Pulmonary artery endothelial cell (primary cell): Measurements from ENCODE around the gene NEGR1. TPM values are rescaled to one million over a fixed set of nuclear protein-coding genes. Genes with fewer than 3 reads are reported as not detected.
A peak's percentile ranks its signal among the peaks of the same experiment; 100 is the strongest.

ENCODE experiments used
- DNase-seq: peaks from one replicate; pipeline ENCODE4 v3.0.0-alpha.2; 2011; ENCODE audit warnings: low read depth, low spot score
- total RNA-seq: library from RNA; depleted of rRNA; stranded (reverse); fragments of >200 nt; gene quantifications from 2 replicates; pipeline ENCODE4 v1.2.3, GENCODE V29; 2014

Gene NEGR1
- total RNA-seq, 1 donor from 2014 or later, result 13.3 TPM

DNA sequence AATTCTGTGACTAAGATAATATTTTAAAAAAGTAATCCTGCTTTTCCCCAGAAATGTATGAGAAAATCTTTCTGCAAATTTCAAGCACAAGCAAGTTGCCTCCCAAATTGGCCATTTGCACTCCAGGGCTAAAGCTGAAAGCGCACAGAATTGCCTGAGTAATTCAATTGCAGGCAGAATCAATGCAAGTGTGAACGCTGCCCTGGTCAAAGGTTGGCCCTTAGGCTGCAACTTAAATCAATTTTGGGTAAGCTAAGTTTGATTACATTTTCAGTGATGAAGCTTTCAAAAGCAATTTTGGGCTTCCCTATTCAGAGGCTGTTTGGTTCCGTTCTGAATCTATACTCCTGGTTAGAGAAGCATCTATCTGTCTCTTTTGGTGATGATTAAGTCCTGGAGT, 699.7 kb downstream of the NEGR1 start:
- DNase-seq, result no peak

DNA sequence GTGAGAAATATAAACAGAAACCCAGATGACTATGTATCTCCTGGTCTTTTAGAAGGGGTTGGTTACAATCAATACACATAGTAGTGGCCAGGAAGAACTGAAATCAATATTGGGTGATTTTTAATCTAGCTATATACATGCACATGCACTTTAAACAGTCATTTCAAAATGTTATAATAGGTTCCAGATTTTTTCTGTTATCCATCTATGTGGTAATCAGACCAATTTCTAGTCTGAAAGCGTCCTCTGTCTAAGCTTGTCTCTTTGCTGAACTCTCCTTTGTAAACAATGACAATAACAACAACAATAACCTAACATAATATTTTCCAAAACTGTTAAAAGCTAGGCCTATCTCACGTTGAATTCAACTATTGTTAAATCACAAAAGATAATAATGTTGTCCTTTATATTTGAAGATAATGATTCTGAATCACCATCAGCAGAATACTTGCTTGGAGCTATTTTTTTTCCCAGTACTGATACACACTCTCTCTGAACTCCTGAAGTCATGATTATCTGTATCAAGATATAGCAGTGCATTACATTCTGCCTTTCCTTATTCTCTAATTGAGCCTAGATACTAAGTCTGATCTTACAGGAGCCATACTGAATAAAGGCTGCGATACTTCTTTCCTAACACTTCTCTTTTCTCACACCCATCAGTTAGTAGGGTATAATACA, 704.7 kb downstream of the NEGR1 start:
- no peak for DNase-seq

DNA sequence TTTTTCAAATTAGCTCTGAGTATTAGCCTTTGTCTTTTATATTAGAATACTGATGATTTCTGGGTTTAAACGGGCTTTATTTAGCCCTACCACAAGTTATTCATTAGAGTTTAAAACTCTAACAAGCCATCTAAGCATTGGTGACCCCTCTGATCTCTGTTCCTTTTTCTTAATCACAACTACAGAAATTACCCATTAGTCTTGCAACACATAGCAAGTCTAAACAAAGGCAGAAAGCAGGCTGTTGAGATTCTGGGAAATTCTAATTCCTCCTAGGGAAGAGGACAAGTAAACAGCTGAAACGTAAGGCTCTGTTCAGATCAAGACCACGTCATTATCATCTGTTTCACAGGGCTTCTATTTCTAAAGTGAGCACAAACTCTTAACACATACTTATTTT, 710.3 kb downstream of the NEGR1 start:
- no peak for DNase-seq

DNA sequence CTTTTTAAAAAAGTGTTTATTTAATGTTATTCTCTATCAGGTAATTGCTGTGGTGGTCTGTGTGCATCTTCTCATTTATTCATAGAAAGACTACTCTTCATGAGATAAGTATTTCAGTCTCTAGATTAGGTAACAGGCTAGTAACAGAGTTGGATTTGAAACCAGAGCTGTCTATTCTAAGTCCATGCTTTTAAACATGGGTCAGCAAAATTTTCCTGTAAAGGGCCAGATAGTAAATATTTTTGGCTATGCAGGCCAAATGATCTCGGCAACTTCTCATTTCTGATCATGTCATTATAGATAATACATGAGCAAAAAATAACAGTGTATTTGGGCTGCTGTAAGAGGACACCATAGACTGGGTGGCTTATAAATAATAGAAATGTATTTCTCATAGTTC, 715.9 kb downstream of the NEGR1 start:
- DNase-seq, result no peak

DNA sequence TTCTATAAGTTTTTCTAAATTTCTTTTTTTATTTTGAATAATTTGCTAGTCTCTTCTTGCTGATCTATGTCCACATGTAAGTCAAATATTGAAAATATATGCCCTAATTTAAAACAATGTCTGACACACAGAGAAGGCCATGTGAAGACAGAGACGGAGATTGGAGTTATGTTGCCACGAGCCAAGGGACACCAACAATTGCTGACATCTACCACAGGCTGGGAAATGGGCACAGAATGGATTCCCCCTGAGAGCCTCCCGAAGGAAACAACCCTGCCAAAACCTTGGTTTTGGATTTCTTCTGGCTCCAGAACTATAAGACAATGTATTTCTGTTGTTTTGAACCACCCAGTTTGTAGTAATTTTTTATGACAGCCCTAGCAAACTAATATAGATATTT, 716.5 kb downstream of the NEGR1 start:
- no peak for DNase-seq

DNA sequence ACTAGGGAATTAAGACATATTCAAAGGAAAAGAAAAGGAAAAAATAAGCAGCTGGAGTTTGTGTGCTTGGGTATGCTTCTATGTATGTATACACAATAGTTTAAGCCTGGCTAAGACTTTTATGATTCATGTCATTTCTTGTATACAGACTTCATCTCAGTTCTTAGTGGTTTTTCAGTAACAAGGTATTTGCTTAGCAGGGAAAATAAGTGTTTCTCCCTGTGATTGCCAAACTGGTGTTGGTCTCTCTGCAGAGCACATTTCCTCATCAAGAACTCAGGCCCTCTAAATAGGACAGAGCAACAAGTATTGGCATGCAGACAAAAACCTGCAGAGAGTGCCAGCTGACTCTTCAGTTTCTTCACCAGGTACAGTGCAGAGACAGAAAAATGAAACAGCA, 717.1 kb downstream of the NEGR1 start:
- DNase-seq, result no peak

DNA sequence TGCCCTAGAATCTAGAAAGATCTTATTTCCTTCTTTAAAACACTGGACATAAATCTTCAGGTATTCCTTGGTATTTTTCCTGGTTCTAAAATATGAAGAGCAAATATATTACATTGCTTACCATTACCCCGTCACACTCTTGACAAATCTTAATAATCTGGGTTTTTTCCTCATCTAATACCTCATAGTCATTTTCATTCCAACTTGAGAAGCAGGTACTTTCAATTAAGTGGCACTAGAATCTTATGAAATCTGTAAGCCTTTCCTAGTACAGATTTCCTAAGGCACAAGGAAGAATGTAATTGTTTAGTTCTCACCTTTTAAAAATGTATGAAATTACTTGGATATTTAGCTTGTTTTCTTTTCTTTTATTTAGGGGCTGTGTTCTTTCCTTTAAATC, 720.0 kb downstream of the NEGR1 start:
- no peak for DNase-seq

DNA sequence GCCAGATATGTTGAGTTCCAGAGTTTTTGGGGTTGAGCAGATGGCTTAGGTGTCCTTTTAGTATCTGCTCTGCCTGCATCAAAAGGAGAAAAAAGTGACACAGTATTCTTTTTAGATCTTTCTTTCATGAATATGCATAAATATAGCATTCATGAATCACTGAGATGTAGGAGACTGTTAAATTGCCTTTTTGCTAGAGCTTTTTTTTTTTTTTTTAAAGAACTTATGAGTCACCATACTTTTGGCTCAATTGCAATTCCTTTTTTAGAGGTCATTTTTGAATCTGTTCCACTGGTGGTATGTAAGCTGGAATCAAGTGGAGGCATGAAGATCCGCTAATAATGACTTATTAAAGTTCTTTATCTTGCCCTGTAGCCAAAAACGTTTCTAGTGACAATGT, 720.6 kb downstream of the NEGR1 start:
- DNase-seq, result no peak

DNA sequence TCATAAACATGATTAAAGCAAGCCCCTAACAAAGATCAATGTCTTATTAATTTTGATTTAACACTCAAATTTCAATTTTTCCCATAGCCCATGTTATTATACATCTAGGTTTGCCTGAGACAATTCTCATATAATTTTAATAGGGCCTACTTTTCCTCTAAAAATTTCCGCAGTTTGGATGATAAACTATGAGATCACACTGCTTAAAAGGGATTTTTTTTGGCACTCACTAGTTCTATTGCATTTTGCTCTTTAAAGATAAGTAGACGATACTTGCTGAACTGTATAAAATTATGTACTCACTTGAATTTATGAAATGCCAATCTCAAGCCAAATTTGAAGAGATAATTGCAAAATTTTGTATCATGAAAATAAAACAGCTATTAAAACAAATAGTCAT, 721.1 kb downstream of the NEGR1 start:
- no peak for DNase-seq

DNA sequence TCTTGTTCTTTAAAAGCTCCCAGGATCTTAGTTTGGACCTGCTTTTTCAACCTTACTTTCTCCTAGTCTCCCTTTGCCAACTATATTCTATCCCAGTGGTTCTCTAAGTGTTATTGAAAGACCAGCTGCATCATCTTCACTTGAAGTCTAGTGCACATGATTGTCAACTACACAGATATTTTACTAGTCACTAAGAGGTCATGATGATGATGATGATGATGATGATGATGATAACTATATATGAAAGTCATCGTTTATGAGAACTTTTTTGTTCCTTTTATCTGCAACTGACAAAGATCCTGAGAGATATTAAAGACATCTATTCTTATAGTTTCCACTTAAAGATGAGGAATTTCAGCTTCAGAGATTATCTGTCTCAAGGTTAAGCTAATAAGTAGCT, 722.5 kb downstream of the NEGR1 start:
- no peak for DNase-seq

DNA sequence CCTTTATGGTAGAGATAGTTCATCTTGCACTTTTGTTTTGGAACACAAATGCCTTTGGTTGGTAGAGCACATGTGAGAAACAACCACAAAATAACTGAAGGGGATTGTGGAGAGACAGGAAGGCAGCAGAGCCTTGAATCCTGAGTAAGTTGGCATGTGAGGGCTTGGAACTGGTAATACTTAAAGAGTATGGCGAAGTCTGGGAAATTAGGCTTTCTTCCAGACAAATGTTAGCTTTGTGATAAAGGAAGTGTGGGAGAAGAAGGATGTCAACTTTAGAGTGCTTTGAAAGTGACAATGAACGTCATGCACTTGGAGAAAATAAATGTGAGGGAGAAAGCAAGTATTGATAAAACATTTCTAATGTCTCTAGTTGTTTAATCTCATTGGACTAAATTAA, 725.2 kb downstream of the NEGR1 start:
- DNase-seq, result no peak

DNA sequence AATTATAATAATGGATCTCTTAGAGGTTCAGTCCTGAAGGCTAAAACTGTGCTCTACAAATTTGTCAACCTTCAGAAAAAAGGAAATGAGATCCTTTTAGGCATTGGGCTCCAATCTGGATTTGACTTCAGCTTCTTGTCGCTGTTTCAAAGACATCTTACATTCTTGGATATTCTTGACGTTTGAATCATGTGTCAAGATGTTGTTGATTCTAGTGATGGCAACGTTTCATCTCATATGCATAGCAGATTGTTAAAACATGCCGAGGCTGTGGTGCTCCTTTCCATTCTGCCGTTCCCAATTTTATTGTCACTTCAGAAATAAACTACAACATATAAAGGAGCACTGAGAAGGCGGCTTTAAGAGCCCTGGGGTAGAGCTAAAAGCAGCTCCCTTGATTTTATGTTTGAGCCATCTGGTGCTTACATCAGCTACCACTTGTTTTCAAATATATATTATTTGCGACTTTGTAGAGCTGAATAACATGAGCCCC, 733.9 kb downstream of the NEGR1 start:
- no peak for DNase-seq

DNA sequence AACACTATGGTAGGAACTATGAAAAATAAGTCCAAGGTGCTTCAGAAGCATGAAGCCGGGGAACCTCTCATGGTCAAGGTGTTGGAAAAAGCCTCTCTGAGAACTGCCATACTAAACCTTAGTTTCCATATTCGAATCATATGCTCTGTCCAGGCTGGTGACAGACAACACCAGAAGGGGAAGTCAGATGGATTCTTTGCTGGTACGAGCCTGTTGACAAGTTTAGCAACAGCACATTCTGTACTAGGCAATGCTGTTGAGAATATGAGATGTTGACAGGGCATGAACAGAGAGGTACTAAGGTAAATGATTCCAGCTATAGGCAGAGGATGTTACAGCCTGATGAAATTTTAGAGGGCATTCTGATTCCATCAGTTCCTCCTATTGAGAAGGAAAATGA, 740.2 kb downstream of the NEGR1 start:
- no peak for DNase-seq

DNA sequence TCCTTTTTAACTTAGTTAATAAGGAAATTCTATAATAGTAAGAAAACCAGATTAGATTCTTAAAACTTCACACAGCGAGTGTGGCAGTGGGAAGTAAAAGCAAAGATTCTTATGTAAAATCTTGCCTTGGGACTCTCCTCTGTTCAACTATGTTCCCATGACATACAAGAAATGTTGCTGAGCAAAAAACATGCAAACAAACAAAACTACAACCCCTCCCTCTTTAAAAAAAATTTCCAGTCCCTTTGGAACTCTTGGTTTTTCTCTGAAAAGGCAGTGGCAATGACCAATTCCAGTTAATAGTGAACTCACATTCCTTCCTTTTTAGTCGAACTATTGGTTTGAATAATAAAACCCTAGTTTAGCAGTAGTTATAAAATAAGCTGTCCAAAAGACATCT, 748.4 kb downstream of the NEGR1 start:
- DNase-seq, result no peak

DNA sequence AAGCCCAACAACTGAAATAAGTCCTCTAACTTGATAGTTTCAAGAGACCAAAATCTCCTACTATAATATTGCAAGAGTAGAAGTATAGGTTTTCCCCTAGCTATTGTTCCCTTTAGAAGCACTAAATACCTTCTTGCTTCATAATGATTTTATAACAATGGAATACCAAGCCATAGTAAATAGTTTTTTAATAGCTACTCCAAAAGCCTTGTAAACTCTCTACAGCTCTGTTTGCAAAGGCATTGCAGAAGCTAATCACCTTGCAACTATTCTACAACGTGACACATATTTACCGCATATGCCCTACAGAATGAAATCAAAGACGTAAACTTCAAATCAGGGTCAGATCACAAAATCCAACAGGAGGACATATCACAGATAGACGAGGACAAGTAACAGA, 750.0 kb downstream of the NEGR1 start:
- no peak for DNase-seq

DNA sequence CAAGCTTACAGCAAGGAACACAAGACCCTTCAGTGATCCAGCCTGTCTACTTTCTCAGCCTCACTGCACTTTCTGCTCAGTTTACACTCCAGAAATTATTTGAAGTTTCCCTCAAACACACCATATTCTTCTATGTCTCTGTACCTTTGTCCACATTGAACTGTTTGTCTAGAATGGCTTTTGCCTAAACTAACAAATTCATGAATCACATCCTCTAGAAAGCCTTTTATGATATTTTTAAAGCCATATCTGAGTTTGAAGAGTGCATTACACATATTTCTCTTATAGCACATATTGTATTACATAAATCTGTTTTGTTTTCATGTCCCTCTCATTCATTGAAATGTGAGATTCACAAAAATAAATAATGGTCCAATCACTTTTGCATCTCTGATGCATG, 755.5 kb downstream of the NEGR1 start:
- DNase-seq, result no peak

DNA sequence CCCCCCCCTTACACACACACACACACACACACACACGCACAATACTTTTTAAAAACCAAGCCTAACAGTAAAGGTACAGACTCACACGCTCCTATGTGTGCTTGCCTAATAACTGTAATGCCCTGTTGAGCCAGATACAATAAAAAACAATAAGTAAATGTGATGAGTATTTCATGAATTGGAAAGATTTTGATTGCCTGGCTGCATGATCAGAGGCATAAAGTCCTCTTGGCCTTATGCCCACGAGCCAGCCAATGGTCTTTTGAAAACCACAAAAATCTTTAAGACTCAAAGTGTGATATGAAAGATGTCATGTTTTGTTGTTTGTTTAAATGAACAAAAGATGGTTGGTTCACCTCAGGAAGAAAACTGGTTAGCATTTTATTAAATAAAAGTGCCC, 759.6 kb downstream of the NEGR1 start:
- DNase-seq, result no peak

DNA sequence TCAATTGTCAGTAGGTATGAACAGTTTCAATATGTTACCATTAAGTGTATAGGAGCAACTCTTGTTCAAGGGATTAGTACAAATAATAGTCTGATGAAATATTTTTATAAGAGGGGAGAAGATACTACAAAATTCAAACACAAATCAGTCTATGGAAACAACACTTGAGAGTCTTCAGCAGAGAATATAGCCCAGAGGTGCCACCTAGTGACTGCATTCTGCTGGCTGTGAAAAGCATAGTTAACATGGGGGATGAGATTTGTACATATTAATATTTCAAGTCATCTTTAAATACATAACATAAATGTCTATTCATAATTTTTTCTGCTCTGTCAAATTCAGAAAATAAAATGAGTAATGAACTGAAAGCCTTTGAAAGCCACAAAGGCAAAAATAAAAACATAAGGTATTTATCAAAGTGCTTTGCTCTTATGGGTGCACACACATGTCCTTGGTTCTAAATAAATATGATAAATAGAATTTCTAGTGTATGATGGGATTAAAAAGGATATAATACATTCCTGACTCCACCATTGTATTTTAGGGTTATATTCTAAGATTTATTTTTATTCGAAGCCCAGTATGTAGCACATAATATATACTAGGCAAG, 760.6 kb downstream of the NEGR1 start:
- DNase-seq, result peak; percentile 10

DNA sequence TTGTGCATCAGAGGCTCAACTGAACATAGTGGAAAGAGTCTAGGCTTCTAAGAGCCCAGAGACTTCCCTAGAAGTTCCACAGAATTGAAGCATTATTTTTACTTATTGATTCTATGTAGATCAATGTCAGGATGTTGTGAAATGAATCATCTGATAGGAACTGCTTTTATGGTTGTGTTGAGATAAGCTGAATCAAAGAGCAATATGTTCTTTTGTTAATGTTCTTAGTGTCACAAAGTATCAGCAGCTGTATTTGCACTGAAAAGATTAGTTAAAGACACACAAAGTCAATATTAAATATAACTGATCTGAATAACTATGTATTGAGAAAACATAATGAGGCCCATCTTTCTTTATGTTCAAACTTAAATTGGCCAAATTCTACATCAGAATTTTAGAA, 770.8 kb downstream of the NEGR1 start:
- DNase-seq, result no peak

DNA sequence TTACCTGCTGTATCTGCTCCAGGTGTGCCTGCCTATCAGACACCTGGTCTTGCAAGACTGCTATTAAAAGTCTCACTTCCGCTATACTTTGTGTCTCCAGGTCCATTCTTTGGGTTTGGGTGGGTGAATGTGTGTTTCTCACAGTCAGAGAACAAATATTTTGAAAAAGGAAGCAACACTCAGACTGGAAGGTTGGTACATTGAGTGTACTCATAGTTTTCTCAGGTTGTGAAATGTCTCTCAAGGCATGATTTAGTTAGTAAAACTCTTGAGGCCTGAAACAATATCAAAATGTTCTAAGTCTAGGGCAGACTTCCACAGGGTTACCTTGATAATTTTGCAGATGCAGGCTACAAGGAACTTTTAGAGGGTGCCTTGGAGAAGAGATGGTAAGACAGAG, 771.6 kb downstream of the NEGR1 start:
- DNase-seq, result no peak

DNA sequence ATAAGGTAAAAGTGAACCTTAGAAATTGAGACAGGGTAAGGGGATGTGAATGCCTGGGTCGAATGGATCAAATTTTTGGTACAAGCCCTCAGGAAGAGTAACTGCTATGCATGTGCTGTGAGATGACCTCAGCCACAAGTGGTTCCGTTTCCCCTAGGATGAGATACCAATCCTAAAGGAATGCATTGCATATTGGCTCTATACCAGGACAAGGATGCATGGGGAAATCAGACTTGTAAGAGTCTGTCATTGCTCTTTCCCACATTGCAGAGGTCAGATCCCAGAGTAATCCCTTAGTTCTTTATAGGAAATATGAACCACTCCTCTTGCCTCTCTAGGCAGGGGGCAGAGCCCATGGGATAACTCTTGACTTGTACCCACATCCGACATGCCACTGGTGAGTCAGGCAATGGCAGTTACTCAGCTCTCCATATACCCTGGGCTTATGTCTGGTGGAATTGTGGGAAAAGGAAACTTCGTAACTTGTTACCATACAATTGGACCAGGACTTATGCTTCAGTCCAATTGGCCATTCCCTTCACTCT, 773.2 kb downstream of the NEGR1 start:
- no peak for DNase-seq

DNA sequence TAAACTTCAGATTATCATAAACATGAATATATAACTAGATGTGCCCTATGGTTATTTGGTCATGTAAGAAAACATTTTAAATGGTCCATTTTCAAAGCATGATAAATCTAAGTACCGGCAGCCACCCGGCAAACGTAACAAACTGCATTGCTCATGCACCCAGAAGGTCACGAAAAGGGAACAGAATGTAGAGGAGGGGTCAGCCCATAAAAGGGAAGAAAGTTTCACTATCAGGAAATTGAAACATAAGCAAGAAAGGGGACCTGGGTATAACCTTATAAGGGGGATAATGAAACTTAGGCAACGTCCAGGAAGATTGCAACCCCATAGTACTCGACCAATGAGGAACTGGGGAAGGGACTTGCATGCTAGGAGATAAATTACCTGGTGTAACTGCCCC, 780.3 kb downstream of the NEGR1 start:
- no peak for DNase-seq

DNA sequence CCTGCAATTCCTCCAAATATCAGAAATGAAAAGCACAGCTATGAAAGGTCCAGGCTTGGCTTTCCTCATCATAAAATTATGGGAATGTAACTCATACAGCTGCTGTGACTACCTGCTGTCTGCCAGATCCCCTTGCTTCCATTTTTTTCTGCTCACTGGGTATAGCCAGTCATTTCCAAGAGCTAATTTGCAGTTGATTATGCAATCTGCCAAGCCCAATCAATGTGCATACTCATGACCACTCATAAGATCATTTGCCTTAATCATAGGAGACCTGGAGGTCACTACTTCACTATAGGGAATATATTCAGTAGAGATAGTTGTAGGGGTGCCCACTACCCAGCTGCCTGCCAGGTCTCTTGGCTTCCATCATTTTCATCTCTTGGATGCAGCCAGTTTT, 783.8 kb downstream of the NEGR1 start:
- DNase-seq, result no peak
